ENCODE results near the gene KCNN3.

DNA sequence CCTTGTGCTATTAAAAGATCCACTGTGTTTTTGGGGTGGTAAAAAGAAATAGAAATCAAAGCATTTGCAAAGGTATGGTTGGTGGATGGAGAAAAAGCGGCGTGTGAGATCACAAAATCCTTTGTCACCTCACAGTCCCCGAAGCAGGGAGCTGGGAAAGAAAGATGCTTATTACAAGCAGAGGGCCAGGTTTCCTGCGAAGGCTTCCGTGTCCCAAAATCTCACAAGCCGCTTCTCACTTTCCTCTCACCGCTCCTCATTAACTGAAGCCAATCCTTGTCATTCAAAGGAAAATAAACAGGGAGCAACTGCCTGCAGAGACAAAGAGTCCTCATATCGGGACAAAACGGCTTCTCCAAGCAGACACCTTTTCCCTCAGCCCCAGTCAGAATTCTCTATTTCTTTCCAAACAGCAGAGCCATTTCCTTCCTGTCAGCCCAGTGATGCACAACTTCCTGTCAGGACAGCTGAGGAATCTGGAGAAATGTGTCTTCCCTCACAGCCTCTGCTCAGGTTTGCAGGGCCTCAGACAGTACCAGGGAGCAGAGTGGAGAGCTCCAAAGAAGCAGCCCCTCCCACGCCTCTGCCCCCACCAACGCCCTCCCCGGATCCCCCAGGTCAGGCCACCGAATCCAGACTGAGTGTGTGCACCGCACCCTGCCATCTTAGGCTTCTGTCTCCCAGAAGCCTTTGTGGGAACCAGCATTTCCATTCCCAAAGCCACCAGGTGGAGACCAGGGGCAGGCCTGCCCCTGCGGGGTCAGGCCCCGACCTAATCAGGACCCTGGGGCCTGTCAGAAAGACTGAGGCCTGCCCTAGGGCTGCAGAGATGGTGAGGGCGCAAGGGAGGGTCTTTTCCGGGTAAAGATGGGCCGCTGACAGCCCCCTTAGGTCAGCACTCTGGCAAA, 29.6 kb downstream of the KCNN3 start:
- TF ChIP-seq, protein P1, sequence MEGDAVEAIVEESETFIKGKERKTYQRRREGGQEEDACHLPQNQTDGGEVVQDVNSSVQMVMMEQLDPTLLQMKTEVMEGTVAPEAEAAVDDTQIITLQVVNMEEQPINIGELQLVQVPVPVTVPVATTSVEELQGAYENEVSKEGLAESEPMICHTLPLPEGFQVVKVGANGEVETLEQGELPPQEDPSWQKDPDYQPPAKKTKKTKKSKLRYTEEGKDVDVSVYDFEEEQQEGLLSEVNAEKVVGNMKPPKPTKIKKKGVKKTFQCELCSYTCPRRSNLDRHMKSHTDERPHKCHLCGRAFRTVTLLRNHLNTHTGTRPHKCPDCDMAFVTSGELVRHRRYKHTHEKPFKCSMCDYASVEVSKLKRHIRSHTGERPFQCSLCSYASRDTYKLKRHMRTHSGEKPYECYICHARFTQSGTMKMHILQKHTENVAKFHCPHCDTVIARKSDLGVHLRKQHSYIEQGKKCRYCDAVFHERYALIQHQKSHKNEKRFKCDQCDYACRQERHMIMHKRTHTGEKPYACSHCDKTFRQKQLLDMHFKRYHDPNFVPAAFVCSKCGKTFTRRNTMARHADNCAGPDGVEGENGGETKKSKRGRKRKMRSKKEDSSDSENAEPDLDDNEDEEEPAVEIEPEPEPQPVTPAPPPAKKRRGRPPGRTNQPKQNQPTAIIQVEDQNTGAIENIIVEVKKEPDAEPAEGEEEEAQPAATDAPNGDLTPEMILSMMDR (IDR thresholded peaks at IDR 0.05), result no peak
- no peak for TF ChIP-seq POLR2A (IDR thresholded peaks at IDR 0.05)
- TF ChIP-seq POLR2AphosphoS5 (IDR thresholded peaks at IDR 0.05), result peak in 2 of 4 donors; percentile 29 to 53
